Endodermal cell (in vitro differentiated cells): ENCODE measurements around the gene PROC. TPM values are rescaled to one million over a fixed set of nuclear protein-coding genes. Genes with fewer than 3 reads are reported as not detected.
A peak's percentile ranks its signal among the peaks of the same experiment; 100 is the strongest.

Source experiments
- DNase-seq: peaks from one replicate; pipeline ENCODE4 v3.0.0-alpha.2; 2017
- H3K27ac ChIP-seq: 2 replicates; pipeline ENCODE4 v1.5.1; 2013; ENCODE audit warnings: mild to moderate bottlenecking, low read depth, low read length, moderate library complexity
- H3K27me3 ChIP-seq: 2 replicates; pipeline ENCODE4 v1.6.1; 2013; ENCODE audit warnings: mild to moderate bottlenecking, low read length, moderate library complexity; ENCODE audit not compliant: insufficient read depth, control insufficient read depth, poor library complexity, severe bottlenecking
- H3K36me3 ChIP-seq: 2 replicates; pipeline ENCODE4 v1.7.0; 2013; ENCODE audit warnings: mild to moderate bottlenecking, low read length, moderate library complexity; ENCODE audit not compliant: control insufficient read depth, insufficient read depth
- H3K4me1 ChIP-seq: one replicate; pipeline ENCODE4 v1.7.0; 2013; ENCODE audit warnings: low read length; ENCODE audit not compliant: control insufficient read depth, insufficient read depth
- H3K4me3 ChIP-seq: 2 replicates; pipeline ENCODE4 v1.5.1; 2013; ENCODE audit warnings: mild to moderate bottlenecking, low read length, moderate library complexity
- H3K9ac ChIP-seq: 2 replicates; pipeline ENCODE4 v1.6.1; 2013; ENCODE audit warnings: mild to moderate bottlenecking, low read length, moderate library complexity; ENCODE audit not compliant: poor library complexity, severe bottlenecking; ENCODE audit errors: extremely low read depth
- H3K9me3 ChIP-seq: 2 replicates; pipeline ENCODE4 v1.6.1; 2013; ENCODE audit warnings: mild to moderate bottlenecking, low read length, moderate library complexity; ENCODE audit not compliant: control insufficient read depth
- H3K27ac Mint-ChIP-seq: 2 replicates; pipeline ENCODE4 v1.8.0; 2020; ENCODE audit warnings: mixed read lengths
- H3K27me3 Mint-ChIP-seq: 2 replicates; pipeline ENCODE4 v1.8.0; 2021; ENCODE audit warnings: mild to moderate bottlenecking, mixed read lengths; ENCODE audit not compliant: insufficient read depth
- H3K36me3 Mint-ChIP-seq: 2 replicates; pipeline ENCODE4 v1.8.0; 2020; ENCODE audit warnings: low read depth, mixed read lengths
- H3K4me1 Mint-ChIP-seq: 2 replicates; pipeline ENCODE4 v1.8.0; 2020; ENCODE audit warnings: mixed read lengths
- H3K4me3 Mint-ChIP-seq: 2 replicates; pipeline ENCODE4 v1.8.0; 2020; ENCODE audit warnings: mild to moderate bottlenecking, moderate library complexity, mixed read lengths
- H3K9me3 Mint-ChIP-seq: 2 replicates; pipeline ENCODE4 v1.8.0; 2020; ENCODE audit warnings: mild to moderate bottlenecking, mixed read lengths
- WGBS, 2 experiments: methylation state at CpG; one replicate each; pipeline versions ENCODE4 v1.1.5 to v1.1.7; 2013; ENCODE audit warnings: missing lambda C conversion rate in 2 of 2, mixed read lengths in 1 of 2; ENCODE audit not compliant: insufficient coverage in 1 of 2, insufficient read length in 1 of 2; 5-methylcytosine and 5-hydroxymethylcytosine counted together
- total RNA-seq, 2 donors: library from RNA; stranded (reverse); fragmentation: NEBNext Ultra II Directional in 1 of 2; extraction: Animal tissue kit (Norgen Biotek cat#: 25700) in 1 of 2; gene quantifications; 2 replicates in 1 of 2; 3 replicates in 1 of 2; pipeline ENCODE4 v1.2.1, GENCODE V29; 2021
- TF ChIP-seq, protein P1 (sequence below): fragments of 200-600 bp; sonication (generic); conservative IDR thresholded peaks from 2 replicates; pipeline ENCODE4 v1.5.0; 2021; ENCODE audit warnings: antibody characterized with exemption, mild to moderate bottlenecking

The PROC gene
- total RNA-seq, 2 donors from 2014 or later: 0.46 to 0.51 TPM

DNA sequence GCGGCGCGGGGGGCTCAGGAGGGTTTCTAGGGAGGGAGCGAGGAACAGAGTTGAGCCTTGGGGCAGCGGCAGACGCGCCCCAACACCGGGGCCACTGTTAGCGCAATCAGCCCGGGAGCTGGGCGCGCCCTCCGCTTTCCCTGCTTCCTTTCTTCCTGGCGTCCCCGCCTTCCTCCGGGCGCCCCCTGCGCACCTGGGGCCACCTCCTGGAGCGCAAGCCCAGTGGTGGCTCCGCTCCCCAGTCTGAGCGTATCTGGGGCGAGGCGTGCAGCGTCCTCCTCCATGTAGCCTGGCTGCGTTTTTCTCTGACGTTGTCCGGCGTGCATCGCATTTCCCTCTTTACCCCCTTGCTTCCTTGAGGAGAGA is 5.2 kb downstream of the PROC start:
- H3K27me3 Mint-ChIP-seq: peaks cover 53% of the 10 kb centered on the region
- H3K4me1 Mint-ChIP-seq: no peaks in the 10 kb centered on the region
- Histone ChIP-seq H3K27ac (no peak overlapping the region), H3K9me3 (no peaks in the 10 kb centered on the region), H3K4me3 (peak overlapping the region; percentile 78), H3K27me3 (peaks cover 46% of the 10 kb centered on the region), H3K9ac (no peak overlapping the region), H3K36me3 (no peaks in the 10 kb centered on the region), H3K4me1 (no peaks in the 10 kb centered on the region)
- H3K36me3 Mint-ChIP-seq: no peaks in the 10 kb centered on the region
- TF ChIP-seq, protein P1, sequence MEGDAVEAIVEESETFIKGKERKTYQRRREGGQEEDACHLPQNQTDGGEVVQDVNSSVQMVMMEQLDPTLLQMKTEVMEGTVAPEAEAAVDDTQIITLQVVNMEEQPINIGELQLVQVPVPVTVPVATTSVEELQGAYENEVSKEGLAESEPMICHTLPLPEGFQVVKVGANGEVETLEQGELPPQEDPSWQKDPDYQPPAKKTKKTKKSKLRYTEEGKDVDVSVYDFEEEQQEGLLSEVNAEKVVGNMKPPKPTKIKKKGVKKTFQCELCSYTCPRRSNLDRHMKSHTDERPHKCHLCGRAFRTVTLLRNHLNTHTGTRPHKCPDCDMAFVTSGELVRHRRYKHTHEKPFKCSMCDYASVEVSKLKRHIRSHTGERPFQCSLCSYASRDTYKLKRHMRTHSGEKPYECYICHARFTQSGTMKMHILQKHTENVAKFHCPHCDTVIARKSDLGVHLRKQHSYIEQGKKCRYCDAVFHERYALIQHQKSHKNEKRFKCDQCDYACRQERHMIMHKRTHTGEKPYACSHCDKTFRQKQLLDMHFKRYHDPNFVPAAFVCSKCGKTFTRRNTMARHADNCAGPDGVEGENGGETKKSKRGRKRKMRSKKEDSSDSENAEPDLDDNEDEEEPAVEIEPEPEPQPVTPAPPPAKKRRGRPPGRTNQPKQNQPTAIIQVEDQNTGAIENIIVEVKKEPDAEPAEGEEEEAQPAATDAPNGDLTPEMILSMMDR: no peak
- H3K27ac Mint-ChIP-seq: no peak overlapping the region
- DNase-seq: no peak
- 4 to 9% methylated on average over 15 to 29 of the region's 29 CpGs for WGBS, 2 experiments
- H3K4me3 Mint-ChIP-seq: peak overlapping the region; percentile 52
- no peaks in the 10 kb centered on the region for H3K9me3 Mint-ChIP-seq

DNA sequence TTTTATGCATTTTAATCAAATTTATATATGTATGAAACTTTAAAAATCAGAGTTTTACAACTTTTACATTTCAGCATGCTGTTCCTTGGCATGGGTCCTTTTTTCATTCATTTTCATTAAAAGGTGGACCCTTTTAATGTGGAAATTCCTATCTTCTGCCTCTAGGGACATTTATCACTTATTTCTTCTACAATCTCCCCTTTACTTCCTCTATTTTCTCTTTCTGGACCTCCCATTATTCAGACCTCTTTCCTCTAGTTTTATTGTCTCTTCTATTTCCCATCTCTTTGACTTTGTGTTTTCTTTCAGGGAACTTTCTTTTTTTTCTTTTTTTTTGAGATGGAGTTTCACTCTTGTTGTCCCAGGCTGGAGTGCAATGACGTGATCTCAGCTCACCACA is 5.7 kb downstream of the PROC start:
- no peak for DNase-seq
- H3K27me3 Mint-ChIP-seq: peaks cover 52% of the 10 kb centered on the region
- no peak overlapping the region for H3K27ac Mint-ChIP-seq
- WGBS, 2 experiments: 79 to 100% methylated on average over 1 of the region's 1 CpG
- H3K4me1 Mint-ChIP-seq: no peaks in the 10 kb centered on the region
- Histone ChIP-seq H3K4me3 (peak overlapping the region; percentile 78), H3K27me3 (peaks cover 46% of the 10 kb centered on the region), H3K27ac (no peak overlapping the region), H3K9ac (no peak overlapping the region), H3K9me3 (no peaks in the 10 kb centered on the region), H3K36me3 (no peaks in the 10 kb centered on the region), H3K4me1 (no peaks in the 10 kb centered on the region)
- H3K36me3 Mint-ChIP-seq: no peaks in the 10 kb centered on the region
- no peaks in the 10 kb centered on the region for H3K9me3 Mint-ChIP-seq
- TF ChIP-seq, protein P1: peak; percentile 59
- peak overlapping the region; percentile 52 for H3K4me3 Mint-ChIP-seq

GRCh38 chr2:127424598-127425520 is 6.6 kb downstream of the PROC start:
- no peak overlapping the region for H3K9ac ChIP-seq
- no peak overlapping the region for H3K4me3 ChIP-seq
- Mint-ChIP-seq H3K4me3 (no peak overlapping the region), H3K9me3 (no peaks in the 10 kb centered on the region), H3K27me3 (peaks cover 51% of the 10 kb centered on the region), H3K36me3 (no peaks in the 10 kb centered on the region), H3K4me1 (no peaks in the 10 kb centered on the region), H3K27ac (no peak overlapping the region)
- no peak overlapping the region for H3K27ac ChIP-seq
- H3K36me3 ChIP-seq: no peaks in the 10 kb centered on the region
- H3K27me3 ChIP-seq: peaks cover 46% of the 10 kb centered on the region
- no peaks in the 10 kb centered on the region for H3K4me1 ChIP-seq
- DNase-seq: no peak
- H3K9me3 ChIP-seq: no peaks in the 10 kb centered on the region
- TF ChIP-seq, protein P1: peak; percentile 13
- WGBS, 2 experiments: 78 to 81% methylated on average over 11 to 13 of the region's 13 CpGs
